Suppressor macrophage treated with lipopolysaccharide for 1 hour (primary cell): ENCODE measurements around the gene OR11G2.
"Not testable (repeated sequence)": the region's sequence is repeated elsewhere in the genome, so short reads cannot be mapped to it uniquely, and the experiment has no call there.

Experiments used
- DNase-seq, 3 donors: peaks; one replicate each; pipeline ENCODE4 v3.0.0-alpha.2; 2020 to 2022

OR11G2 gene

DNA sequence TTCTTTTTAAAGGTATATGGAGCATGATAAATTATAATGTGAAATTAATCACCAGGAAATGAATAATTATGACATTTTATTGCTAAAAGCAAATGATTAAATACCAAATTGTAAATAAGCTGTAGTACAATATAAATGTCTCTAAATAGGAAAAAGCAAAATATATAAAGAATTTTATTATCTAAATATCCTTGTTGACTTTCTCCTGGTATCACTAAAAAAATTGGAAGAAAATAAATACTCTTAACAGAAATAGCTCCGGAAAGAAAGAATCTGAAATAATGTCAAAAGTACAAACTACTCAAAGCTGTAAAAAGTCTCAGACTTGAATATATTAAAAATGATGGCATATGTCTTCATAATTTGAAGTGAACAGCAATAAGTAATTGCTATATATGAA lies 38.0 kb downstream of the OR11G2 start, which contains the start of gene OR11H7:
Gene OR11H7 (plus strand): TSS at position 301 of the 400 bp plus-strand sequence.
- DNase-seq, result no peak

DNA sequence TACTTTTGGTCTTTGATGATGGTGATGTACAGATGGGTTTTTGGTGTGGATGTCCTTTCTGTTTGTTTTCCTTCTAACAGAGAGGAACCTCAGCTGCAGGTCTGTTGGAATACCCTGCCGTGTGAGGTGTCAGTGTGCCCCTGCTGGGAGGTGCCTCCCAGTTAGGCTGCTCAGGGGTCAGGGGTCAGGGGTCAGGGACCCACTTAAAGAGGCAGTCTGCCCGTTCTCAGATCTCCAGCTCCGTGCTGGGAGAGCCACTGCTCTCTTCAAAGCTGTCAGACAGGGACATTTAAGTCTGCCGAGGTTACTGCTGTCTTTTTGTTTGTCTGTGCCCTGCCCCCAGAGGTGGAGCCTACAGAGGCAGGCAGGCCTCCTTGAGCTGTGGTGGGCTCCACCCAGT lies 44.7 kb downstream of the OR11G2 start:
- not testable (repeated sequence) for DNase-seq

DNA sequence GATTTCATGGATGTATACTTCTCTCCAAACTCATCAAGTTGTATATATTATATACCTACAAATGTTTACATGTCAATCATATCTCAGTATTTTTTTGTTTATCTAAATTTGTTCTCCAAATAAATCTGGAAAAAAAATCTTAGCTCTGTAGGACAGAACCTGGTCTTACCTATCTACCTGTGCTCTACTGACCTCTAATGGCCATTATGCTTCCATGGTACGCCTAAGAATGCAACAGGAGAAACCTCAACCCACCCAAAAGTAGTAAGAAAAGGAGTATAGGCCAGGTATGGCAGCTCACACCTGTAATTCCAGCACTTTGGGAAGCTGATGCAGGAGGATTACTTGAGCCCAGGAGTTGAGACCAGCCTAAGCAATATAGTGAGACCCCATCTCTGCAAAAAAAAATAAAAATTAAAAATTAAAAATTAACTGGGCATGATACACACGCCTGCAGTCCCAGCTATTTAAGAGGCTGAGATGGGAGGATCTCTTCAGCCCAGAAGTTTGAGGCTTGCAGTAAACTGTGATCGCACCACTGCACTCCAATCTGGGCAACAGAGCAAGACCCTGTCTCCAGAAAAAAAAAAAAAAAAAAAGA lies 57.0 kb downstream of the OR11G2 start:
- DNase-seq, result peak in 1 of 3 donors; percentile 12
